ACC112 (cell line): ENCODE results near the gene PARP9.

Experiments used
- H2AFZ ChIP-seq: fragments of 200-600 bp; sonication (generic); one replicate; pipeline ENCODE4 v1.6.0; 2017; ENCODE audit warnings: antibody characterized with exemption, low read length; ENCODE audit not compliant: unreplicated experiment
- H3K27ac ChIP-seq: fragments of 200-600 bp; sonication (generic); 2 replicates; pipeline ENCODE4 v1.5.1; 2014; ENCODE audit warnings: low read depth, mild to moderate bottlenecking, antibody characterized with exemption, low read length, moderate library complexity
- H3K27me3 ChIP-seq: fragments of 200-600 bp; sonication (generic); 2 replicates; pipeline ENCODE4 v1.6.1; 2014; ENCODE audit warnings: mild to moderate bottlenecking, antibody characterized with exemption, low read length, moderate library complexity, mixed read lengths; ENCODE audit not compliant: insufficient read depth
- H3K36me3 ChIP-seq: fragments of 200-600 bp; sonication (generic); 2 replicates; pipeline ENCODE4 v1.6.1; 2016; ENCODE audit warnings: mild to moderate bottlenecking, antibody characterized with exemption, low read length, moderate library complexity, mixed read lengths; ENCODE audit not compliant: insufficient read depth
- H3K4me1 ChIP-seq: fragments of 200-600 bp; sonication (generic); one replicate; pipeline ENCODE4 v1.6.1; 2016; ENCODE audit warnings: low read length, mixed read lengths; ENCODE audit not compliant: insufficient read depth, unreplicated experiment, control insufficient read depth
- H3K4me3 ChIP-seq: fragments of 200-600 bp; sonication (generic); 2 replicates; pipeline ENCODE4 v1.5.1; 2014; ENCODE audit warnings: mild to moderate bottlenecking, low read depth, low read length
- H3K79me2 ChIP-seq: fragments of 200-600 bp; sonication (generic); one replicate; pipeline ENCODE4 v1.6.0; 2016; ENCODE audit warnings: low read length; ENCODE audit not compliant: control insufficient read depth, unreplicated experiment, insufficient read depth

The PARP9 gene

GRCh38 chr3:122523317-122523716 is 40.8 kb downstream of the PARP9 start:
- Histone ChIP-seq H3K27me3 (no peaks in the 10 kb centered on the region), H2AFZ (no peak overlapping the region), H3K79me2 (no peaks in the 10 kb centered on the region), H3K4me3 (no peak overlapping the region), H3K36me3 (peaks cover 11% of the 10 kb centered on the region), H3K27ac (no peak overlapping the region), H3K4me1 (peaks cover 5% of the 10 kb centered on the region)

- H3K4me1 ChIP-seq = peaks cover 5% of the 10 kb centered on the region
- no peaks in the 10 kb centered on the region for H3K36me3 ChIP-seq
- no peak overlapping the region for H2AFZ ChIP-seq
- H3K79me2 ChIP-seq = no peaks in the 10 kb centered on the region
- no peak overlapping the region for H3K4me3 ChIP-seq
- no peaks in the 10 kb centered on the region for H3K27me3 ChIP-seq
- no peak overlapping the region for H3K27ac ChIP-seq
These were observed 43.2 kb downstream of the PARP9 start for GRCh38 chr3:122520861-122521260.

GRCh38 chr3:122519693-122520092 is 44.4 kb downstream of the PARP9 start:
- Histone ChIP-seq H3K4me3 (no peak overlapping the region), H3K36me3 (no peaks in the 10 kb centered on the region), H3K27me3 (no peaks in the 10 kb centered on the region), H3K4me1 (peaks cover 5% of the 10 kb centered on the region), H2AFZ (no peak overlapping the region), H3K27ac (peak overlapping the region; percentile 12), H3K79me2 (no peaks in the 10 kb centered on the region)

GRCh38 chr3:122516846-122517360 is 47.2 kb downstream of the PARP9 start:
- Histone ChIP-seq H2AFZ (no peak overlapping the region), H3K79me2 (peaks cover 23% of the 10 kb centered on the region), H3K36me3 (no peaks in the 10 kb centered on the region), H3K4me1 (peaks cover 16% of the 10 kb centered on the region), H3K4me3 (no peak overlapping the region), H3K27me3 (no peaks in the 10 kb centered on the region), H3K27ac (no peak overlapping the region)

- Histone ChIP-seq H3K27me3 (no peaks in the 10 kb centered on the region), H3K27ac (no peak overlapping the region), H2AFZ (no peak overlapping the region), H3K4me3 (no peak overlapping the region), H3K79me2 (peaks cover 33% of the 10 kb centered on the region), H3K36me3 (no peaks in the 10 kb centered on the region), H3K4me1 (peaks cover 26% of the 10 kb centered on the region)
These were observed 48.2 kb downstream of the PARP9 start for GRCh38 chr3:122515870-122516269.

GRCh38 chr3:122515020-122515468 is 49.1 kb downstream of the PARP9 start:
- peaks cover 42% of the 10 kb centered on the region for H3K79me2 ChIP-seq
- H3K4me3 ChIP-seq = peak overlapping the region; percentile 84
- peaks cover 25% of the 10 kb centered on the region for H3K4me1 ChIP-seq
- H3K36me3 ChIP-seq = no peaks in the 10 kb centered on the region
- H2AFZ ChIP-seq = peak overlapping the region; percentile 53
- no peaks in the 10 kb centered on the region for H3K27me3 ChIP-seq
- H3K27ac ChIP-seq = no peak overlapping the region; the same call in 1 of the 2 replicates

- peak within 1 kb of the TSS; percentile 84 for H3K4me3 ChIP-seq
- peak within 1 kb of the TSS; percentile 53 for H2AFZ ChIP-seq
- peaks cover 21% of the 10 kb centered on the region for H3K4me1 ChIP-seq
- peak within 1 kb of the TSS; percentile 85 for H3K27ac ChIP-seq
- H3K36me3 ChIP-seq = no peaks in the 10 kb centered on the region
- H3K27me3 ChIP-seq = no peaks in the 10 kb centered on the region
- peaks cover 48% of the 10 kb centered on the region for H3K79me2 ChIP-seq
These were observed 49.7 kb downstream of the PARP9 start, which contains the start of gene KPNA1 for GRCh38 chr3:122514123-122515019. KPNA1 (minus strand) TSS chr3:122514939; CDS start chr3:122496565, 18,374 bp downstream.

GRCh38 chr3:122513386-122514122 is 50.5 kb downstream of the PARP9 start:
- no peaks in the 10 kb centered on the region for H3K27me3 ChIP-seq
- peaks cover 57% of the 10 kb centered on the region for H3K79me2 ChIP-seq
- H3K4me1 ChIP-seq = peaks cover 21% of the 10 kb centered on the region
- peak overlapping the region; percentile 41 for H2AFZ ChIP-seq
- H3K27ac ChIP-seq = peak overlapping the region; percentile 85
- no peaks in the 10 kb centered on the region for H3K36me3 ChIP-seq
- H3K4me3 ChIP-seq = peak overlapping the region; percentile 84

DNA sequence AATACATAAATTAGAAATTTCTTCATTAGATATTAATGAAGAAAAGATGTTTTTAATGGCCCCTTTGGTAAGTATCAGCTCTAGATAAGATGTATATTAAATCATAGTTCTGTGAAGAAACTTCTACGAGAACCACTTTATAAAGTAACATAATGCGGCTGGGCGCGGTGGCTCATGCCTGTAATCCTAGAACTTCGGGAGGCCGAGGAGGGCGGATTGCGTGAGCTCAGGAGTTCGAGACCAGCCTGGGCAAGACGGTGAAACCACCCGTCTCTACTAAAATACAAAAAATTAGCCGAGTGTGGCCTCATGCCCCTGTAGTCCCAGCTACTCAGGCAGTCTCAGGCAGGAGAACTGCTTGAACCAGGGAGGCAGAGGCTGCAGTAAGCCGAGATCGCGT is 51.8 kb downstream of the PARP9 start:
- peaks cover 69% of the 10 kb centered on the region for H3K79me2 ChIP-seq
- H3K4me1 ChIP-seq = peaks cover 21% of the 10 kb centered on the region
- H2AFZ ChIP-seq = no peak overlapping the region
- H3K4me3 ChIP-seq = no peak overlapping the region
- H3K27ac ChIP-seq = no peak overlapping the region
- no peaks in the 10 kb centered on the region for H3K27me3 ChIP-seq
- no peaks in the 10 kb centered on the region for H3K36me3 ChIP-seq

GRCh38 chr3:122510878-122511535 is 53.1 kb downstream of the PARP9 start:
- no peaks in the 10 kb centered on the region for H3K27me3 ChIP-seq
- no peak overlapping the region for H2AFZ ChIP-seq
- no peaks in the 10 kb centered on the region for H3K36me3 ChIP-seq
- H3K4me3 ChIP-seq = peak overlapping the region; percentile 9
- no peak overlapping the region for H3K27ac ChIP-seq
- H3K79me2 ChIP-seq = peaks cover 82% of the 10 kb centered on the region
- peaks cover 26% of the 10 kb centered on the region for H3K4me1 ChIP-seq
